GM18505 (cell line): ENCODE results near the gene GYPC.
"Not testable (repeated sequence)": the region's sequence is repeated elsewhere in the genome, so short reads cannot be mapped to it uniquely, and the experiment has no call there.

Experiments
- ATAC-seq: cut with Tn5 transposase; IDR thresholded peaks from one replicate; pipeline ENCODE4 v1.9.1; 2021; ENCODE audit not compliant: unreplicated experiment
- POLR2A ChIP-seq: IDR thresholded peaks from 4 replicates; pipeline ENCODE4 v1.6.1; 2011; ENCODE audit warnings: borderline replicate concordance; ENCODE audit not compliant: insufficient read depth, insufficient read length; ENCODE audit errors: extremely low read depth

The GYPC gene

DNA sequence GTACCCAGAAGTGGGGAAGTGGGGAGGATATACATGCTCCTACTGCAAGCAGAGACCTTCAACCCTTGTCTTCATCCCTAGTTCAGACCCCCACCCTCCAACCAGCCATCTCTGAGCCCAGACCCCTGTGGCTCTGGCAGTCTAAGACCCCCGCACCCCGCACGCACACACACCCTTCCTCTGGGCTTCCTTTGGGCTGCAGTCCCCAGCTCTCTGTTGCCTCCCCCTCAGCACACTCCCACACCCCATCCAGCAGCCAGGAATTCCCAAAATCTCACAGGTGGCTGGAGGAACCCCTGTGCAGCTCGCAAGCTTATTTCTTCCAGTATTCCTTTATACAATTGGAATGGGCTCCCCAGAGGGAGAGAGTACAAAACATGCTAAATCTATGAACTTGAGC is 13.9 kb upstream of the GYPC start:
- no peak for TF ChIP-seq POLR2A
- ATAC-seq, result no peak

DNA sequence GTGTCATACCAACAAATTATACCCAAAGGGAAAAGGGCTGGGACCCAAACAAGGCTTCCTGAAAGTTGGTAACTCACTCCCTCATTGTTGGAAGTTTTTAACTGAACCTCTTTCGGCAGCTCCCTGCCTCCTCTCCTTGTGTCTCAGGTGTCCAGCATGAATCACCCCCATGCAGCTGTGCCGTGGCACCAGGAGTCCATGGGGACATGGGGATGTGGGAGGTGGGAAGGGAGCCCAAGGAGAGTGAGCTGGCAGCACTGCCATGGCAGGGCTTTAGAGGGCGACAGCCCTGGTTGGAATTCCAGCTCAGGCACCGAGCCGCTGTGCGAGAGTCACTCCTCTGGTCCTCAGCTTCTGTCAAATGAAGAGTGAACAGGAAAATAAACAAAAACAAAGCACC is 12.5 kb upstream of the GYPC start:
- ATAC-seq, result no peak
- no peak for TF ChIP-seq POLR2A

- no peak for TF ChIP-seq POLR2A
- ATAC-seq, result no peak
Measured at GRCh38 chr2:126643972-126644371, 12.0 kb upstream of the GYPC start.

GRCh38 chr2:126644630-126645191 is 11.2 kb upstream of the GYPC start:
- ATAC-seq, result peak; percentile 94
- no peak for TF ChIP-seq POLR2A

- TF ChIP-seq POLR2A, result no peak
- peak; percentile 60 for ATAC-seq
Measured at GRCh38 chr2:126645211-126645618, 10.7 kb upstream of the GYPC start.

- TF ChIP-seq POLR2A, result no peak
- no peak for ATAC-seq
Measured at GRCh38 chr2:126646026-126646425, 9.9 kb upstream of the GYPC start.

DNA sequence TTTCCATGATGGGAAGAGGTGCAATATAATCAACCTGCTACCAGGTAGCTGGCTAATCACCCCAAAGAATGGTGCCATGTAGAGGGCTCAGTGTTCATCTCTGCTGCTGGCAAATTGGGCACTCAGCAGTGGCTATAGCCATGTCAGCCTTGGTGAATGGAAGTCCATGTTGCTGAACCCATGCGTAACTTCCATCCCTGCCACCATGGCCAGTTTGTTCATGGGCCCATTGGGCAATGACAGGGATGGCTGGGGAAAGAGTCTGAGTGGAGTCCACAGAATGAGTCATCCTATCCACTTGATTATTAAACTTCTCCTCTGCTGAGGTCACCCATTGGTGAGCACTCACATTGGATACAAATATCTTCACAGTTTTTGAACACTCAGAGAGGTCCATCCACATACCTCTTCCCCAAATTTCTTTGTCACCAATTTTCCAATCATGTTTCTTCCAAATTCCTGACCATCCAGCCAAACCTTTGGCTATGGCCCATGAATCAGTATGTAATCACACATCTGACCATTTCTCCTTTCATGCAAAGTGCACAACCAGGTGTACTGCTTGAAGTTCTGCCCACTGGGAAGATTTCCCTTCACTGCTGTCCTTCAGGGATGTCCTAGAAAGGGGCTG is 8.1 kb upstream of the GYPC start:
- ATAC-seq, result not testable (repeated sequence)

GRCh38 chr2:126648345-126648786 is 7.6 kb upstream of the GYPC start:
- ATAC-seq, result not testable (repeated sequence)

- ATAC-seq, result no peak
- no peak for TF ChIP-seq POLR2A
Measured at GRCh38 chr2:126649101-126649500, 6.9 kb upstream of the GYPC start.

DNA sequence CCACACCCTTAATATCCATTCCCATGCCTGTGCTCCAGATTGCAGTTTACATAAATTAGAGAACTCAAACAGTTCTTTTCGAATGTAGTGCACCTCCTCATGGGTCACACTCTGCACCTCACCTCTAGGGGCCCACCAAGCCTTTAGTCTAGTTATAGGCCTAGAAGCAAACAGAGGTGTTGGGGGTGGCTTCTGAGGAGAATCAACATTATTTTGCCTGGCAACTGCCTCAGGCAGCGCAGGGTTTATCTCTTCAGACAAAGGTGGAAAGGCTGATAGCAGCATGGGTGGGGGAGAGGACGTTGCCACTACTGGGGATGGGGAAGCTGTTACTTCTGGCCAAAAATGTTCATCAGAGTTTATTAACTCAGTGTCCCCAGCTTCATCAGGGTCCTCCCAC is 5.0 kb upstream of the GYPC start:
- no peak for TF ChIP-seq POLR2A
- no peak for ATAC-seq

DNA sequence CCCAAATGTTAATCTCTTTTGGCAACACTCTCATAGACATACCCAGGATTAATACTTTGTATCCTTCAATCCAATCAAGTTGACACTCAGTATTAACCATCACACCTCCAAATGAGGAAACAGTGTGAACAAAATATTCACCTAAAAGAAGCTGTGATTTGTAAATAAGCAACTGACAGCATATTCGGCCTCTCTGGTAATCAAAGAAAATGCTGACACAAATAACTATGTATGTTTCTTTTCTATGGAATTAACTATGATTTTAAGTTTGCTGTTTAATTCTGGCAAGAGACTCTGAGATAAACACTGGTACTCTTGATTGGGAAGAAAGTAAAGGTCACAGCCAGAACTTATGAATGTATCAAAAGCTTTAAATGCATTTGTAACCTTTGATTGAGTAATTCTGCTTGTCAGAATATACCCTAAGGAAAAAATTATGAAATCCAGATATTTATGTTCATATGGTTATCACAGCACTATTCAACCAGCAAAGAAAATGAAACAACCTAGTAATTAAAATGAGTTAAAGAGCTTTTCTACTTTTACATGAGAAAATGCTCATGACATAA is 3.6 kb upstream of the GYPC start:
- TF ChIP-seq POLR2A, result no peak
- no peak for ATAC-seq

- no peak for ATAC-seq
- no peak for TF ChIP-seq POLR2A
Measured at GRCh38 chr2:126653109-126653508, 2.8 kb upstream of the GYPC start.

DNA sequence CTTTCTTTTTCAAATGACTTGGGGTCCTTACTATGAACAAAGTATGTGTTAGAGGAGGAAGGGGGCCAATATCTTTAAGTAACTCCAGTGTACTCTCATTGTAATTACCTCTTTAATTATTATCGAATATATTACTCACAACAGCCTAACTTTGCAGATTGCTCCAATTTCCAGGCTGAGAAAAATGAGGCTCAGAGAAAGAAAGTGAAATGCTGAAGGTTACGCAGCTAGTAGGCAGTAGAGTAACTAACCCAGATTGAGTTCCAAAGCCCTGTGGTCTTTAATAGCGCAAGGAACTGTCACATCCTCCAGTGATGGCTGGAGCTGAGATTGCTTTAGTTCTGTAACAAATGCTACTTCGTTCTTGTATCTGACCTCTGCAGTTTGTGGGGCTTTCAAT is 2.2 kb upstream of the GYPC start:
- ATAC-seq, result no peak
- no peak for TF ChIP-seq POLR2A

- ATAC-seq, result no peak
Measured at GRCh38 chr2:126655051-126655450, 907 bp upstream of the GYPC start.

More at GRCh38 chr2:126655051-126655450, 907 bp upstream of the GYPC start:
- TF ChIP-seq POLR2A, result no peak
